Caco-2 (cell line): ENCODE results near the gene ETDB. TPM values are rescaled to one million over a fixed set of nuclear protein-coding genes. Genes with fewer than 3 reads are reported as not detected.
A peak's percentile ranks its signal among the peaks of the same experiment; 100 is the strongest.
"Not testable (repeated sequence)": the region's sequence is repeated elsewhere in the genome, so short reads cannot be mapped to it uniquely, and the experiment has no call there.

Experiments used
- BruUV-seq: library from RNA; stranded (reverse); fragments of 400-500 nt; replicated peaks from 2 replicates; lab custom pipeline; 2021; lab: Mats Ljungman, UMichigan
- CTCF ChIA-PET: fragments of 300-600 bp; sonication (Branson Sonifier 250); formaldehyde crosslinking; loops from one replicate; lab custom pipeline; 2022; ENCODE audit warnings: antibody characterized with exemption; lab: Charles Lee
- POLR2A ChIA-PET: fragments of 300-600 bp; sonication (Branson Sonifier 250); formaldehyde crosslinking; loops from one replicate; lab custom pipeline; 2022; ENCODE audit warnings: antibody characterized with exemption; lab: Charles Lee
- DNase-seq, 2 experiments: peaks; one replicate each; pipeline versions ENCODE4 v3.0.0 to v3.0.0-alpha.2; 2020 to 2022
- H3K27me3 ChIP-seq: replicated peaks from 2 replicates; pipeline ENCODE4 v1.6.0; 2011; ENCODE audit warnings: low read length; ENCODE audit not compliant: control insufficient read depth, insufficient read depth
- H3K36me3 ChIP-seq: 2 replicates; pipeline ENCODE4 v1.5.1; 2011; ENCODE audit warnings: low read length; ENCODE audit not compliant: control insufficient read depth, insufficient read depth
- H3K4me1 ChIP-seq: fragments of 250-450 bp; sonication (Bioruptor Pico); 2 replicates; pipeline ENCODE4 v1.5.1; 2020; ENCODE audit warnings: mild to moderate bottlenecking
- H3K4me3 ChIP-seq: 2 replicates; pipeline ENCODE4 v1.5.1; 2011; ENCODE audit warnings: low read depth, mild to moderate bottlenecking, control low read depth, low read length
- H3K9me3 ChIP-seq: fragments of 250-450 bp; sonication (Bioruptor Pico); 2 replicates; pipeline ENCODE4 v1.5.1; 2020; ENCODE audit warnings: mild to moderate bottlenecking, moderate library complexity
- H3K27ac Mint-ChIP-seq: one replicate; pipeline ENCODE4 v1.8.0; 2022; ENCODE audit warnings: mixed read lengths; ENCODE audit not compliant: unreplicated experiment
- H3K27me3 Mint-ChIP-seq: one replicate; pipeline ENCODE4 v1.8.0; 2022; ENCODE audit warnings: mixed read lengths; ENCODE audit not compliant: insufficient read depth, unreplicated experiment
- H3K36me3 Mint-ChIP-seq: one replicate; pipeline ENCODE4 v1.8.0; 2022; ENCODE audit warnings: mild to moderate bottlenecking, mixed read lengths; ENCODE audit not compliant: insufficient read depth, unreplicated experiment
- H3K4me1 Mint-ChIP-seq: one replicate; pipeline ENCODE4 v1.8.0; 2022; ENCODE audit warnings: low read depth, mixed read lengths; ENCODE audit not compliant: unreplicated experiment
- H3K4me3 Mint-ChIP-seq: one replicate; pipeline ENCODE4 v1.8.0; 2022; ENCODE audit warnings: mild to moderate bottlenecking, moderate library complexity, mixed read lengths; ENCODE audit not compliant: unreplicated experiment
- H3K9me3 Mint-ChIP-seq: one replicate; pipeline ENCODE4 v1.8.0; 2022; ENCODE audit warnings: mixed read lengths; ENCODE audit not compliant: unreplicated experiment
- CTCF ChIP-seq, 2 experiments: fragments of 200-600 bp in 1 of 2; IDR thresholded peaks; 1 replicate in 1 of 2; 2 replicates in 1 of 2; pipeline versions ENCODE4 v1.5.1 to v1.8.0; 2011 to 2022; ENCODE audit warnings: antibody characterized with exemption in 1 of 2, control low read depth in 1 of 2, inconsistent platforms in 1 of 2, low read depth in 1 of 2, low read length in 1 of 2, mild to moderate bottlenecking in 1 of 2, moderate library complexity in 1 of 2; ENCODE audit not compliant: insufficient read depth in 1 of 2, severe bottlenecking in 1 of 2, unreplicated experiment in 1 of 2
- intact Hi-C: fragments of 100-400 bp; cut with micrococcal nuclease; formaldehyde crosslinking; loops from one replicate; pipeline ENCODE4 v1.10.0; 2022; ENCODE audit not compliant: unreplicated experiment
- total RNA-seq: library from RNA; stranded (reverse); gene quantifications from 2 replicates; pipeline ENCODE4 v1.2.3, GENCODE V29; 2022

Gene ETDB
- total RNA-seq, 1 experiment from 2014 or later, result not detected

GRCh38 chrX:135109554-135109953 is 10.8 kb downstream of the ETDB start:
- ChIA-PET POLR2A (no interaction called here), CTCF (no interaction called here)
- TF ChIP-seq CTCF (IDR thresholded peaks at IDR 0.05; ENCODE audit: insufficient read depth in 1 of 2, low read depth in 1 of 2, low read length in 1 of 2, severe bottlenecking in 1 of 2, unreplicated experiment in 1 of 2), result no peak
- no peak overlapping the region for H3K4me3 Mint-ChIP-seq
- no peaks in the 10 kb centered on the region for H3K4me1 Mint-ChIP-seq
- H3K9me3 Mint-ChIP-seq, result no peaks in the 10 kb centered on the region
- H3K27me3 ChIP-seq, result no peaks in the 10 kb centered on the region
- H3K27ac Mint-ChIP-seq, result no peak overlapping the region
- no peaks in the 10 kb centered on the region for H3K4me1 ChIP-seq
- no peaks in the 10 kb centered on the region for H3K9me3 ChIP-seq
- DNase-seq, result no peak
- H3K4me3 ChIP-seq, result no peak overlapping the region
- no peaks in the 10 kb centered on the region for H3K36me3 Mint-ChIP-seq
- no peaks in the 10 kb centered on the region for H3K36me3 ChIP-seq
- no TSS peak for BruUV-seq
- intact Hi-C loops, result no loop called here
- H3K27me3 Mint-ChIP-seq, result peaks cover 5% of the 10 kb centered on the region

DNA sequence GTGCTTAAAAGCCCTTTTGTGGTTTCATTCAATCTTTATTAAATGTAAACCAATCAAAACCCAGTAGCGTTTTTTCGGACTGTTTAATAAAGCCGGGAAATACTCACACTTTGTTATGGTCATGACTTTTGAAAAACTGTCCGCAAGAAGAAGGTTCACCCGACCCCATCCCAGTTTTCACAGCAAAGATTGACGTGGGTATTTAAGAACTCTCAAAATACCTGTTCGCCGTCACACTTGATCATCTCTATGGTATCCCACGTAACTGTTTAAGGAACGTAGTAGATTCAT is 20.9 kb downstream of the ETDB start:
- Histone ChIP-seq H3K36me3 (no peaks in the 10 kb centered on the region), H3K4me3 (no peak overlapping the region), H3K27me3 (no peaks in the 10 kb centered on the region), H3K4me1 (no peaks in the 10 kb centered on the region), H3K9me3 (no peaks in the 10 kb centered on the region)
- H3K36me3 Mint-ChIP-seq, result no peaks in the 10 kb centered on the region
- peak overlapping the region; percentile 73 for H3K4me3 Mint-ChIP-seq
- no peaks in the 10 kb centered on the region for H3K4me1 Mint-ChIP-seq
- intact Hi-C loops, result no loop called here
- H3K27me3 Mint-ChIP-seq, result peaks cover 3% of the 10 kb centered on the region
- ChIA-PET POLR2A (no interaction called here), CTCF (no interaction called here)
- no peak for TF ChIP-seq CTCF (IDR thresholded peaks at IDR 0.05; ENCODE audit: insufficient read depth in 1 of 2, low read depth in 1 of 2, low read length in 1 of 2, severe bottlenecking in 1 of 2, unreplicated experiment in 1 of 2)
- BruUV-seq, result no TSS peak
- no peak for DNase-seq
- H3K9me3 Mint-ChIP-seq, result no peaks in the 10 kb centered on the region
- H3K27ac Mint-ChIP-seq, result no peak overlapping the region

GRCh38 chrX:135097196-135097744 is 23.1 kb downstream of the ETDB start:
- H3K9me3 Mint-ChIP-seq, DNase-seq, POLR2A ChIA-PET, intact Hi-C loops, H3K27me3 Mint-ChIP-seq, H3K4me1 ChIP-seq, H3K36me3 Mint-ChIP-seq, H3K4me1 Mint-ChIP-seq, BruUV-seq, H3K36me3 ChIP-seq, H3K9me3 ChIP-seq, H3K4me3 ChIP-seq, CTCF ChIA-PET, H3K27me3 ChIP-seq, H3K27ac Mint-ChIP-seq: not testable (repeated sequence)
- peak overlapping the region; percentile 73 for H3K4me3 Mint-ChIP-seq

DNA sequence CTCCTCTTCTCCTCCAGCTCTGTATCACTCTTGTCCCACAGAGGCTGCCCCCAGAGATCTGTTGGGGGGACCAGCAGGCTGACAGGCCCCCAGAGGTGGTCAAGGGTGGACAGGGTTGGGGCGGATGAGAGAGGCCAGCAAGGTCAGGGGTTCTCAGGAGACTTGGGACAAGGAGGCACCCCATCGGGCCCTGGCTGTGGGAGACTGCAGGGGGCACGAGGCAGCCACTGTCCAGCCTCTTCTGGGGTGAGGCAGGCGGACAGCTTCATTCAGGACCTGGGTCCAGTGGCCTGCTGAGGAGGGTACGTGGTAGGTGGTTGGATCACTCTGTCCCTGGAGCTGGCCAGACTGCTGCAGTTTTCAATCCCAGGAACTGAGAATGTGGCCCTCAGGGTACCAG is 24.6 kb downstream of the ETDB start:
- CTCF ChIA-PET, result no interaction called here
- no peaks in the 10 kb centered on the region for H3K36me3 Mint-ChIP-seq
- POLR2A ChIA-PET, result no interaction called here
- intact Hi-C loops, result no loop called here
- no peak overlapping the region for H3K27ac Mint-ChIP-seq
- Histone ChIP-seq H3K4me1 (no peaks in the 10 kb centered on the region), H3K9me3 (no peaks in the 10 kb centered on the region), H3K36me3 (no peaks in the 10 kb centered on the region), H3K4me3 (no peak overlapping the region), H3K27me3 (no peaks in the 10 kb centered on the region)
- BruUV-seq, result no TSS peak
- DNase-seq, result no peak
- H3K4me3 Mint-ChIP-seq, result no peak overlapping the region
- peaks cover 3% of the 10 kb centered on the region for H3K27me3 Mint-ChIP-seq
- TF ChIP-seq CTCF (IDR thresholded peaks at IDR 0.05; ENCODE audit: insufficient read depth in 1 of 2, low read depth in 1 of 2, low read length in 1 of 2, severe bottlenecking in 1 of 2, unreplicated experiment in 1 of 2), result no peak
- H3K9me3 Mint-ChIP-seq, result no peaks in the 10 kb centered on the region
- no peaks in the 10 kb centered on the region for H3K4me1 Mint-ChIP-seq
